ENCODE data around the gene CALY.
A peak's percentile ranks its signal among the peaks of the same experiment; 100 is the strongest.

The CALY gene

DNA sequence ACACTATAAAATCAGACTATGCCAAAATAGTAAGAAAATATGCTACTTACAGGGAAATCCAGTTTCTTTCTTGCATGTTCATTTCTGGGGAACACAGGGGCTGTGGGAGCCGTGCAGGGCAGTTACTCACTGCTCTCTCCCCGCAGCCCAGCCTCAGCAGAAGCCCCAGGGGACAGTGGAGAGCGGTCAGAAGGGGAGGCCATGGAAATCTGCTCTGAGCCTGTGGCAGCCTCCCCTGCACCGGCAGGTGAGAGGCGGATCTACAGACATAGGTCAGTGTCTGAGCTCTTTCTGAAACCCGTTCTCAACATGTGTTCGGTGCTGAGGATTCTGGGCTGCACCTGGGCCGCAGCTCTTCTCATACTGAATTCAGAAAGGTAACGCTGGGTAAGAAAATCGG lies 25.1 kb downstream of the CALY start:
- DNase-seq (ENCODE audit: low spot score), result no peak

DNA sequence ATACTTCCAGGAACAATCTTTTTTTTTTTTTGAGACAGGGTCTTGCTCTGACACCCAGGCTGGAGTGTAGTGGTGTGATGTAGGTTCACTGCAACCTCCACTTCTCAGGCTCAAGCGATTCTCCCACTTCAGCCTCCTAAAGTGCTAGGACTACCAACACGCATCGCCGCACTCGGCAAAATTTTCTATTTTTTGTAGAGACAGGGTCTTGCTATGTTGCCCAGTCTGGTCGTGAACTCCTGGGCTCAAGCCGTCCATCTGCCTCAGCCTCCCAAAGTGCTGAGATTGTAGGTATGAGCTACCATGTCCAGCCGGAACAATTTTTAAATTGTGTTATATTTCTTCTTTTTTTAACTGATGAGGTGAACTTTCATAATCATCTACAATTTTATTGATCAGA lies 25.9 kb downstream of the CALY start:
- no peak for DNase-seq (ENCODE audit: low spot score)

DNA sequence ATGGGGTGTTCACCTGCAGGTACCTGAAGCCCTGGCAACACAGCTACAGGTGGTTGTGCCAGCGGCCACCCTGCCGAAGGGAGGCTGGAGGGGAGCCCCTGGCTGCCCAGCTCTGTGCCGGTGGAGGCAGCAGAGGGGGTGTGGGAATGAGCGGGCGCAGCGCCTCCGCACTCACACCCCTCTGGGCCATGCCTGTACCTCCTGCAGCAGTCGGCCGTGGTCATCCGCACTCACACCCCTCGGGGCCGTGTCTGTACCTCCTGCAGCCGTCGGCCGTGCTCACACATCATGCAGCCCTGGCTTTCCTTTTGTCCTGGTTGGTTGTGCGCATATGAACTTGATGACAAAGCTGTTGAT lies 26.3 kb downstream of the CALY start:
- DNase-seq (ENCODE audit: low spot score), result no peak

DNA sequence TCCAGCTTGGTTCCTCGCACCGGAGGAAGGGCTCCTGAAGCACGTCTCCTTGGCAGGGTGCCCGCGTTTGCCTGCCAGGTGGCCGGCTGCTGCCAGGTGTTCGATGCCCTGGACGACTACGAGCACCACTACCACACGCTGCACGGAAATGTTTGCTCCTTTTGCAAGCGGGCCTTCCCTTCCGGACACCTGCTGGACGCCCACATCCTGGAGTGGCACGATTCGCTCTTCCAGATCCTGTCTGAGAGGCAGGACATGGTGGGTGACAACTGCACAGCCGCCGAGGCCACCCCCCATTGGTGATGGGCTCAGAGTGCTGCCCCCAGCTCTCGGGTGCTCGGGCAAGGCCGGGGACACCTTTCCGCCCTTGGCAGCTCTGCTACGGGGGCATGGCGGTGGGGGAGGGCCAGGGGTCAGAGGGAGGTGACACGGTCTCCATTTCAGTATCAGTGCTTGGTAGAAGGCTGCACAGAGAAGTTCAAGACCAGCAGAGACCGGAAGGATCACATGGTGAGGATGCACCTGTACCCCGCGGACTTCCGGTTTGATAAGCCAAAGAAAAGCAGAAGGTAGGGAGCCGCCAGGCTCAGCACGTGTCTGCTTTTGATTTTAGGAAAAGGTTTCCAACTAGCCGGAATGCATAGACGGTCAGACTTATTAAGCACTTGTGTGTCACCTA lies 26.8 kb downstream of the CALY start:
- DNase-seq (ENCODE audit: low spot score), result no peak

DNA sequence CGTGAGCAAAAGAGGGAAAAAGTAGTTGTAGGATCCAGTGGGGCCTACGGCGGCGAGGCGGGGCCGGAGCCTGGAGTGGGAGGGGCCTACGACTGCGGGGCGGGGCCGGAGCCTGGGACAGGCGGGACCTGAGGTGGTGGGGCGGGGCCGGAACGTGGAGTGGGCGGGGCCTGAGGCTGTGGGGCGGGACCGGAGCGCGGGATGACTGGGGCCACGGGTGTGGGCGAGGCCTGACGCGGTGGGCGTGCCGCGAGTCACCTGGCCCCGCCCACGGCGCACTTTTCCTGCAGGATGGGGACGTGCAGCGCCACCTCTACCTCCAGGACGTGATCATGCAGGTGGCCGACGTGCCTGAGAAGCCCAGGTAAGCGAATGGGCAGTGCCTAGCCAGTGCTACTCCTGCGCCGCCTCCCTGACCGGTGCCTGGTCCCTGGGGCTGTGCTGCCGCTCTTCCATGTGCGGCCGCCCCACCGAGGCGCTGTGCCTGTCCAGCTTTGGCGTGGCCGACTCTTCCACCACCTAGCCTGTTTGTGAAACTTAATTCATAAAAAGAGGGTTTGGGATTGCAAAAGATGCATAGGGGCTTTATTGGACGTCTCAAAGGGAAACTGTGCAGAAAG lies 27.5 kb downstream of the CALY start:
- DNase-seq (ENCODE audit: low spot score), result peak; percentile 87

DNA sequence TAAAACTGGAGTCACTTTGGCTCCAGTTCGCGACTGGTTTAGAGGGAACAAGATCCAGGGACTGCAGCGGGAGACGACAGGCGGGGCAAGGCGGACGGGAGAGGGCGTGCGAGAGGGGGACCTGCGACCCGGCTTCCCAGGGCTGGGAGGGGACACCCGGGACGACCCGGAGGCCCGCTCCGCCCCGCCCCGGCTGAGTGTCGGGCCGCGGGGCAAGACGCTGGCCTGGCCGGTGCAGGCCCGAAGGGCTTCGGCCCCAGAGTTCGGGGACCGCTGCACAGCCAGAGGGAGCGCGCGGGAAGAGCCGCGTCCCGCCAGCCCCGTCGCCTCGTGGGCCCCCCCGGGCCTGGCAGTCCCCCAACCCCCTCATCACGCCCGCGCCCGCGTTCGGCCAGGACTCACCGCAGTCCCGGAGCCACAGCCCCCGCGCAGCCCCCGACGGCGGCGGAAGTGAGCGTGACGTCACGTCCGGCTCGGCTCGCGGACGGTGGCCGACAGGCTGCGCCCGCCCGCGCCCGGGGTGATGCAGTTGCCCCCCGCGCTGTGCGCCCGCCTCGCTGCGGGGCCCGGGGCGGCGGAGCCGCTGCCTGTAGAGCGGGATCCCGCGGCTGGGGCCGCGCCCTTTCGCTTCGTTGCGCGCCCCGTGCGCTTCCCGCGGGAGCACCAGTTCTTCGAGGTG lies 28.1 kb downstream of the CALY start, which contains the start of the genes TUBGCP2 and ZNF511:
Gene TUBGCP2 (minus strand): TSS at position 452 of the 679 bp plus-strand sequence. CDS start 5,931 bp downstream, outside the sequence.
Gene ZNF511 (plus strand): TSS at position 494 of the 679 bp plus-strand sequence. CDS start 30 bp downstream, at position 524.
- DNase-seq (ENCODE audit: low spot score), result peak; percentile 87

DNA sequence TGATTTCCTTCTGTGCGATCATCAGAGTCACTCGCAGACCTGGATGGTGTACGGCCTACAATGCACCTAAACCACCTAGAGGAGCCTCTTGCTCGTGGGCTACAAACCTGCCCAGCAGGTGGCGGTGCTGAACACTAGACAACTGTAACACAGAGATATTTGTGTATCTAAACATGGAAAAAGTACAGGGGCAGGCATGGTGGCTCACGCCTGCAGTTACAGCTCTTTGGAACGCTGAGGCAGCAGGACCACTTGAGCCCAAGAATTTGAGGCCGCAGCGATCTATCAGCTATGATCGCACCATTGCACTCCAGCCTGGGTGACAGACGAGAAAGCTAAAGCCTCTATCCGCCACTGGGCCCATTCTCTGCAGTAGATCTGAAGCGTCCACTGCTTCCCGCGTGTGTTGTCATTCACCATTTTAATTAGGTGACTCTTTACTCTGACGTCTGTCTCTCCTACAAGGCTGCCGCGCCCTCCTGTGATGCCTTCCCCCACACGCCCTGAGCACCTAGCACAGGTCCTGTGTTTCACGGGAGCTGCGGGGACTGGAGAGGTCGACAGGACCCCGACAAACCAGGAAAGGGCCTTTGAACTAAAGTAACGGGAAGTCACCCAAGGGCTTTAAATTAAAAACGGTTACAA lies 28.8 kb downstream of the CALY start:
- no peak for DNase-seq (ENCODE audit: low spot score)

DNA sequence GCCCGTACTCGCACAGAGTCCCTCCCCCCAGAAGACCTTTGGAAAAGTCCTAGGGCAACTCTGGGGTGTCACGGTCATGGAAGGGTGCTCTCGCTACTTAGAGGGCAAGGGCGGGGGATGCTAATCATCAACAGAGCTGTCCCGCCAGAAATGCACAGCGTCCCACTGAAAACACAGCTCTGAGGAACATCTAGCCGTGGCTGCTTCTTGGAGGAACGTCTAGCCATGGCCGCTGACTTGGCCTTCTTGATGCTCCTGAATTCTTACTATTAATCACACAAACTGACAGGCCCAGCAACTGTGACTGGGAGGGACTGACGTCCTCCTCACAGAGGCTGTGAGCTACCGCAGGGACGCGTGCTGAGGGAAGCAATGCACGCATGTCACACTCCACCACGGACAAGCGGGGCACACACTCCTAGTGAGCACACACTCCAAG lies 29.7 kb downstream of the CALY start:
- DNase-seq (ENCODE audit: low spot score), result no peak

DNA sequence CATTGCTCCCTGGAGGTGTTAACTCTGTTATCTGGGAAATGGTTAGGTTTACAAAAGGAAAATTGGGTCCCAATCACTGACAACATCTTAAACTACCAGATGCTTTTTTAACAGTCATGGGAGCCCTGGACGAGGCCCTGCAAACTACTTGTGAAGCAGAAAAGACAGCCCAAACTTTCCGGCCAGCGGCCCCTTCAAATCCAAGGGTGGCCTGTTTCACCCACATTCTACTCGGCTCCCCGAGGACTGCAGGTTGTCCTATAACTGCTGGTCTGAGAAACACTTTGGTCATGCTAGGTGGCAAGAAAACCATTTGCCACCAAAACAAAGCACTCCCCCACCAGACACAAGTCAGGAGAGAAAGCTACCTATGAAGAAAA lies 30.6 kb downstream of the CALY start:
- DNase-seq (ENCODE audit: low spot score), result no peak

DNA sequence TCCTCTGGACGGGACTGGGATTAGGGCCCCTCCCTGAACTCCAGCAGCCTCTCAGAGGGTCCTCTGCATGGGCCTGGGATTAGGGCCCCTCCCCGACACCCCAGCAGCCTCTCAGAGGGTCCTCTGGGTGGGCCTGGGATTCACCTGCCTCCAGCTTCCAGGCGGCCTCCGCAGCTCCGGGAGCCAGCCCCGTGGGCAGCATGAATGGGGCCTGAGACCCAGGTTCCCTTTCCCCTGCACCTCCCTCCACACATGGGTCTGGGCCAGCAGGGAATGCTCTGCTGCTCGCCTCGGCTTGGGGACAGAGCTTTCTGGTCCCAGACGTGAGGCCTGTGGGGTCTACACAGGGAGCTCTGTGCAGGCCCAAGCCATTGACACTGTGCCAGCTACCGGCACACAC lies 33.5 kb downstream of the CALY start:
- DNase-seq (ENCODE audit: low spot score), result no peak

DNA sequence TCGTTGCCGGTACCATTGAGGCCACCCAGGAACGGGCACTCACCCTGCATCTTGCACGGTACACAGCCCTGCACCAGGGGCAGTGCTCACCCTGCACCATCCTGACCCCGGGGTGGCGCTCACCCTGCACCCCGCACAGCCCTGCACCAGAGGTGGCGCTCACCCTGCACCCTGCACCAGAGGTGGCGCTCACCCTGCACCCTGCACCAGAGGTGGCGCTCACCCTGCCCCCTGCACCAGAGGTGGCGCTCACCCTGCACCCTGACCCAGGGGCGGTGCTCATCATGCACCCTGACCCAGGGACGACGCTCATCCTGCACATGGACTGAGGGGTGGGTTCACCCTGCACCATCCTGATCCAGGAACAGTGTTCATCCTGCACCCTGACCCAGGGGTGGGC lies 34.5 kb downstream of the CALY start:
- DNase-seq (ENCODE audit: low spot score), result no peak

DNA sequence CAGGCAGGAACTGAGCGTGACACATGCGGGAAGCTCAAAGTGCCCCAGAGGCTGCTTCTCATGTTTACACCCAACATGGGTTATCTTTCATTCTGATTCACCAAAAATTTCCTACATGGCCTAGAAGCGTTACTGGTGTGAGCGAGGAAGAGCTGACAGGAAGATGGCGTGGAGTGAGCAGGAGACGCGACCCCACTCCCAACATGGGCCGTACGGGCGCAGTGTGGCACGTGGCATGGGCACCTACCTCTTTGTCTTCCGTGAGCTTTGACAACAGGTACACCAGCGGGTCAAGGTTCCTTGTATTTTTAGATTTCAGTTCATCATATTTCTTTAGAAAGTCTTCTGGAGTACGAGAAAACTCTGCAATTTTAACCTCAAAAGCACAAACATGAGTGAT lies 37.0 kb downstream of the CALY start:
- no peak for DNase-seq (ENCODE audit: low spot score)

DNA sequence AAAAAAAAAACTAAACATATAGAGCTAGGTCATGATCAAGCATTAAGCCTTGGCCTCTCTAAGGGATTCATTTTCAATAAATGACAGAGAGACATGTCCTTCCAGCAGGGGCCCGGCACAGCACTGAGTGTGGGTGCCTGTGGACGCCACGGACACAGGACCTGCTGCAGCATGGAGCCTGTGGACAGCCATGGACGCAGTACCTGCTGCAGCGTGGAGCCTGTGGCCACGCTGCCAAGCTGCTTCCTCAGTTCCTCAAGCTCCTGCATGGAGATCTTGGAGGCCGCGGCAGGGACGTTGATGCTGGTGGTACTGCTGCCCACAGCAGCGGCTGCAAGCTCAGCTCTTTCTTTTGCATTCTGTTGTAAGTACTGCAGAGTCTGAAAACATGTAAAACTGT lies 37.5 kb downstream of the CALY start:
- DNase-seq (ENCODE audit: low spot score), result no peak

DNA sequence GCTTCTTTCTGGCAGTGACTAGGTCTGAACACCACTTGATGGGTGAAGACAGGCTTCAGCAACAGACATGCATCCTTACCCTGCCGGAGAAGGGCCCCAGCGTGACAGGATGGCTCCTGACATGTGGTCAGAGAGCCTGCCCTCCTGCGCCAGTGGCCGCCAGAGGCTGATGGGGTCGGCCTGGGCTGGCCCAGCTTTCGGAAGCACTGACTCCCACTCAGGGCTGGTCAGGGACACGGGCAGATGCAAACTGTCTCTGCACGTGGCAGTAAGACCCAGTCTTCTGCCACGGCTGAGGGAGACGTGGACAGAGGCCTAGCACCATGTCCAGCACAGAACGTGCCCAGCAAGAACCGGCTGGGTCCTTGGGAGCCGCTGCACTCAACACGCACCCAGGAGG lies 38.2 kb downstream of the CALY start:
- no peak for DNase-seq (ENCODE audit: low spot score)

DNA sequence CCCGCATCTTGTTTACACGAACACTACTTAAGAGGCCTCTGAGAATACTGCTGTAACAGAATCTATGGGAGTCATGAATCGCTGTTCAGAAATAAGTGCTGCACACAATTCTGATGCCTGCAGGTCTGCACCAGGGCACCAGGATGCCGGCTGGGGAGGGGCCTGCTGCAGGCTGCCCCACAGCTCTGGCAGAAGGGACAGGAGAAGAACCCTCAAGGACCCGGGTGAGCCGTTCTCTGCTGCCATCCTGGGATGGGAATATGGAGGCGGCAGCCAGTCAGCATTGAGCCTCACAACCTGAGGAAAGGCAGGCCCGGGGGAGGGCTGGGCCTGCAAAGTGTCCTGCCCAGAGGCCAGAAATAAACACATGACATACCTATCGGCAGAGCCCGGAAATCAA lies 39.2 kb downstream of the CALY start:
- no peak for DNase-seq (ENCODE audit: low spot score)

DNA sequence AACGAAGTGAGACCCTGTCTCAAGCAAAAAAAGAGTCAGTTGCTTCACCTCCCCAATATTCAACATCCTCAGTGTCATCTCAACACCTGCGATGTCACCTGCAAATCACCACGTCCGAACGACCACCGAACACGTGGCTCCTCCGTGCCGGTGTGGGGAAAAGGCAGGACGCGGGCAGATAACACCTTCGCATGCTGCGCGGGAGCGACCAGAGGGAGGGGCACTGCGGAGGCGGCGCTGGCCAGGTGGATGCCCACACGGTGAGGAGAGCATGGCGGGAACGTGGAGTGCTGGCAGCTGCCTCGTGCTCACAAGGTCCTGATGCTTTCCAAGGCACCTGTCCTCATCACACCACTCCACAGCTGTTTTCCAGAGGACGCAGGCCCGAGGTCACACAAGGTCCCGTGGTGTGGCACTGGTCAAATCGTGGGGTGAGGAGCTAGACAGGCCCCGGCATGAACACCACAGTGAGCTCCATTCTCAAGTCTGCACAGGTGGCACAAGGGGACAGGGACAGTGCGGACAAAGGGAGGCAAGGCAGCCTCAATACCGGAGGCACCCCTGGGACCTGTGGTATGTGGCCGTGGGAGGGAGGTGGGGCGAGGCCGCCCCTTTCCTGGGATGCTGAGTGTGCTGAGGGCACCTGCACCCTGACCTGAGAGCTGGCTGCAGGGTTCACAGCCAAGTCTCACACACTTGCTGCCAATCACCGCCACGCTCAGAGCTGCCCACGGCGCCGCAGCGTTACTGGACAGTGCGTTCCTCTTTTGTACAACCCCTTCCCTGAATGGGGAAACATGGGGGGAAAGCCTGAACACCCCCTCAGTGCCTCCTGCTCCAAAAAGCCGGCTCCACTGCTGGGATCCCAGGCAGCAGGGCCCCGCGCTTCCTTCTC lies 41.0 kb downstream of the CALY start:
- no peak for DNase-seq (ENCODE audit: low spot score)

DNA sequence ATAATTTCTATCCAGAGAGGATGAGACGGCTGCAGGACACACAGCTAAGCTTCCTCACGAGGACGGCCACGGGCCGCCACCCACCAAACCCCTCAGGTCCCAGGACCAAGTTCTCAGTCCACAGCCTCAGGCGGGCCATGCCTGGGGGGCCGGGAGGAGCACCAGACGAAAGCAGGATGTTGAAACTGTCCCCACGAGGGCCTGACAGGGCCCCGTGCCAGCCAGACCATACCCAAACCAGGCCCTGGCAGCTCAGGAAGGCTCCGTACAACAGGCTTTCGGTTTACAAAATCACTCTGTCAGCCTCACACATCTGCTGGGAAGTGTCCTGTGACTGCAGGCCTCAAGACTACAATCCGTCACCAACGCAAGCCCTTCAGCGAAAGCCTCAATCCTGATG lies 42.5 kb downstream of the CALY start:
- no peak for DNase-seq (ENCODE audit: low spot score)

DNA sequence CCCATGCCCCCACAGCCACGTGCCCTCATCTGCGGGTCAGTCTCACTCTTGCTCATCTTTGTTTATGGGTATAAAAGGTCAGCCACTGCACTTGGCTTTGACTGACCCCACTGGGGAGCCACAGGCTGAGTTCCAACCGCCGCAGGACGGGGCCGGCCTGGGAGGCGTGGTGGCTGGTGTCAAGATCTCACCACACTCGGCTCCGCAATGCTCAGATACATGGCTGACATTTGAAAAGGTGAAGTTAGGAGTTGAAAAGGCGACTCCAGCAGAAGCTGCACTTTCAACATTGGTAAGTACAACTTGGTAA lies 42.9 kb downstream of the CALY start:
- no peak for DNase-seq (ENCODE audit: low spot score)

DNA sequence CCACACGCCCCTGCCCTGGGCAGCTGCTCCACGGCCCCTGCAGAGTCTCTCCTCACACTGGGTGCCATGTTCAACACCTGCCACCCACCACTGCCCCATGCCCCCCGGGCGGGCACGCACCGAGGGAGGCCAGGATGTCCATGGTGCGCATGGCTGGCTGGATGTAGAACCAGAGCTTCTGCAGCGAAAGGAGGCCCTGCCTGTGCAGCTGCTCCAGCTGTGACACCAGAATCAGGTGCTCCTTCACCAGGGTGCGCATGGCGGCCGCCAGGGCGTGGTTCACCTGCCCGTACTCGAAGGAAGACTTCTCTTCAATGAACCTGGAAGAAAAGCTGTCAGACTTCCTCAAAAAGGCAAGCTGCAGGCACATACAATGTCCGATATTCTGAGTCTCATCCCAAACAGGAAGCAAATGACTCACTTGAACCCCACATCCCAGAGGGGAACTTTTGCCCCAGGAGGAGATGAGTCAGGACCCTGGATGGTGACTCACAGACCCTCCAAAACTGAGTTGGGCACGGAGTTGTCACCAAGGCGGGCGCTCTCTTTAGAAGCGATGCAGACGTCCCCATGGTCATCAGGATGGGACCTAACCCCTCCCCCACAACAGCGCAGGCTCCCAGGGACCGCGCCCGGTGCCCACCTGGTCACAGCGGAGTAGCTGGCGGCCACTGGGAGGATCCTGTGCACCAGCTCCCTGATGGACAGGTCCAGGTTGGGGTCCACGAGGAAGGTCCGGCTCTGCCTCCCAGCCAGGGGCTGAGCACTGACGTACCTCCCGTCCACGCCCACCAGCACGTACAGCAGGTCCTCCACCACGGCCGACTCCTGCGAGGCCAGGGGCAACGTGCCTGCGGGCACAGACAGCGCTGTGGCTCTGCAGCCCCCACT lies 43.5 kb downstream of the CALY start:
- no peak for DNase-seq (ENCODE audit: low spot score)

DNA sequence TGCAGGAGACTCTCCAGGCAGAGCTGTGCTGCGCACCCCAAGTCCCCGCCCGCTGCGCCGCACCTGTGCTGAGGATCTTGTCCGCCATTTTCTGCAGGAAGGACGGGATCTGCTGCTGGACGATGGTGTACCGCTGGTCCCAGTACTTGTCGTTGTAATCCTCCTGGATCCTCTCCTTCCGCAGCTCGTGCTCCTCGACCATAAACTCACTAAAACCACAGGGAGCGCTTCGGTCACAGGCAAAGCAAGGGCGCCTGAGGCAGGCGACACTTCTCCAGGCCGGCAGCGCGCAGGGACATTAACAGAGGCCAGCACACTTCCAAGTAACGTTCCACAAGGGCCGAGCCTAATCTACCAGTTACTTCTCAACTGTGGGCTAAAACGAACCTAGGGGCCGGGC lies 46.9 kb downstream of the CALY start:
- DNase-seq (ENCODE audit: low spot score), result no peak
